ENCODE results near the gene NLK. TPM values are rescaled to one million over a fixed set of nuclear protein-coding genes. Genes with fewer than 3 reads are reported as not detected.

The NLK gene
- total and polyA plus RNA-seq, 2 donors (not counting 1 experiment from before 2014, with no cell fraction given), result 14.4 to 16.1 TPM

DNA sequence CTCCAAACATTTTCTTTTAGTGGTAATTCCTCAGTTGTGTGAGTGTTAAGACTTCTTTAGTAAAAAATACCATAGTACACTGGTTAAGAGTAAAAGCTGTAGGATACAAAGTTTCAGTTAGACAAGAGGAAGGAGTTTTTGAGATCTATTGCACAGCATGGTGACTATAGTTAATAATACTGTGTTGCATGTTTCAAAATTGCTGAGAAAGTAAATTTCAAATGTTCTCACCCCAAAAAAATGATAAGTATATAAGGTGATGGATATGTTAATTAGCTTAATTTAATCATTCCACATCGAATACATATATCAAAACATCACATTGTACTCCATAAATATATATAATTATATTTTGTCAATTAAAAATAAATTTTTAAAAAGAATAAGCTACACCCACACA, 22.0 kb upstream of the NLK start:
- Histone ChIP-seq H3K36me3 (ENCODE audit: control insufficient read depth, insufficient read depth, low read length) (no peaks in the 10 kb centered on the region), H3K27me3 (ENCODE audit: control insufficient read depth, insufficient read depth, low read length) (no peaks in the 10 kb centered on the region), H3K4me1 (ENCODE audit: control insufficient read depth, extremely low read depth, insufficient read depth, low read length) (no peaks in the 10 kb centered on the region), H2AFZ (ENCODE audit: low read length) (no peak overlapping the region), H3K9ac (ENCODE audit: insufficient read depth, low read length) (no peak overlapping the region), H3K79me2 (ENCODE audit: control insufficient read depth, insufficient read depth, low read length) (no peaks in the 10 kb centered on the region), H4K20me1 (ENCODE audit: control insufficient read depth, extremely low read depth, insufficient read depth, low read length) (no peaks in the 10 kb centered on the region), H3K27ac (ENCODE audit: insufficient read depth, low read length) (no peak overlapping the region), H3K9me3 (ENCODE audit: control insufficient read depth, insufficient read depth, low read depth, low read length) (no peaks in the 10 kb centered on the region), H3K4me2 (ENCODE audit: extremely low read depth, insufficient read depth, low read length) (no peak overlapping the region), H3K4me3 (replicated peaks in 1 of 4; ENCODE audit: control extremely low read depth in 1 of 4, insufficient read depth in 1 of 4, low read depth in 3 of 4, low read length in 4 of 4) (no peak overlapping the region)
- no peak for DNase-seq (ENCODE audit: low read depth in 2 of 2)
- TF ChIP-seq EZH2 (IDR thresholded peaks at IDR 0.05; ENCODE audit: low read length, missing control alignments), result no peak
- TF ChIP-seq, protein P1, sequence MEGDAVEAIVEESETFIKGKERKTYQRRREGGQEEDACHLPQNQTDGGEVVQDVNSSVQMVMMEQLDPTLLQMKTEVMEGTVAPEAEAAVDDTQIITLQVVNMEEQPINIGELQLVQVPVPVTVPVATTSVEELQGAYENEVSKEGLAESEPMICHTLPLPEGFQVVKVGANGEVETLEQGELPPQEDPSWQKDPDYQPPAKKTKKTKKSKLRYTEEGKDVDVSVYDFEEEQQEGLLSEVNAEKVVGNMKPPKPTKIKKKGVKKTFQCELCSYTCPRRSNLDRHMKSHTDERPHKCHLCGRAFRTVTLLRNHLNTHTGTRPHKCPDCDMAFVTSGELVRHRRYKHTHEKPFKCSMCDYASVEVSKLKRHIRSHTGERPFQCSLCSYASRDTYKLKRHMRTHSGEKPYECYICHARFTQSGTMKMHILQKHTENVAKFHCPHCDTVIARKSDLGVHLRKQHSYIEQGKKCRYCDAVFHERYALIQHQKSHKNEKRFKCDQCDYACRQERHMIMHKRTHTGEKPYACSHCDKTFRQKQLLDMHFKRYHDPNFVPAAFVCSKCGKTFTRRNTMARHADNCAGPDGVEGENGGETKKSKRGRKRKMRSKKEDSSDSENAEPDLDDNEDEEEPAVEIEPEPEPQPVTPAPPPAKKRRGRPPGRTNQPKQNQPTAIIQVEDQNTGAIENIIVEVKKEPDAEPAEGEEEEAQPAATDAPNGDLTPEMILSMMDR (conservative IDR thresholded peaks at IDR 0.05 in 1 of 2, IDR thresholded peaks at IDR 0.05 in 1 of 2; ENCODE audit: low read depth in 1 of 2, low read length in 2 of 2), result no peak

DNA sequence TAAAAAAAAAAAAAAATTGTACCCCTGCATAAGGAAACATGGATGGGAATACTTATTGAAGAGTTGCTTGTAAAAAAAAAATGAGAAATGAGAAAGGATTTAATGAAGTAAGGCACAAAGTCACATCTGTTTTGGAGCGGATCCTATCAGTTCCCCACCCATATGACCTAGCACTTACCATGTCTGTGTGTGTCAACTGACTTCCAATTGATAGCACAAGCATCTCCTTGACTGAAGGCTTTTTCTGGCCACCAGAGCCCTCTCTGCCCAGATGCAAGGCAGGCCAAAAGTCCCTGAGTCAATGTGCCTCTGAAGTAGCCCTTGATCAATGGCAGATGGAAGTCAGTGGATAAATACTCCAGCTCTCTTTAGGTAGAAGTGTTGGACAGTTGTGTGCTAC, 13.4 kb upstream of the NLK start:
- no peaks in the 10 kb centered on the region for H3K4me1 ChIP-seq (ENCODE audit: control insufficient read depth, extremely low read depth, insufficient read depth, low read length)
- H3K27ac ChIP-seq (ENCODE audit: insufficient read depth, low read length), result no peak overlapping the region
- no peak overlapping the region for H2AFZ ChIP-seq (ENCODE audit: low read length)
- no peaks in the 10 kb centered on the region for H4K20me1 ChIP-seq (ENCODE audit: control insufficient read depth, extremely low read depth, insufficient read depth, low read length)
- no peak overlapping the region for H3K4me2 ChIP-seq (ENCODE audit: extremely low read depth, insufficient read depth, low read length)
- no peaks in the 10 kb centered on the region for H3K27me3 ChIP-seq (ENCODE audit: control insufficient read depth, insufficient read depth, low read length)
- no peaks in the 10 kb centered on the region for H3K9me3 ChIP-seq (ENCODE audit: control insufficient read depth, insufficient read depth, low read depth, low read length)
- H3K36me3 ChIP-seq (ENCODE audit: control insufficient read depth, insufficient read depth, low read length), result no peaks in the 10 kb centered on the region
- no peak overlapping the region for H3K4me3 ChIP-seq (replicated peaks in 1 of 4; ENCODE audit: control extremely low read depth in 1 of 4, insufficient read depth in 1 of 4, low read depth in 3 of 4, low read length in 4 of 4)
- TF ChIP-seq, protein P1 (conservative IDR thresholded peaks at IDR 0.05 in 1 of 2, IDR thresholded peaks at IDR 0.05 in 1 of 2; ENCODE audit: low read depth in 1 of 2, low read length in 2 of 2), result no peak
- no peak for TF ChIP-seq EZH2 (IDR thresholded peaks at IDR 0.05; ENCODE audit: low read length, missing control alignments)
- H3K79me2 ChIP-seq (ENCODE audit: control insufficient read depth, insufficient read depth, low read length), result no peaks in the 10 kb centered on the region
- no peak overlapping the region for H3K9ac ChIP-seq (ENCODE audit: insufficient read depth, low read length)
- no peak for DNase-seq (ENCODE audit: low read depth in 2 of 2)

DNA sequence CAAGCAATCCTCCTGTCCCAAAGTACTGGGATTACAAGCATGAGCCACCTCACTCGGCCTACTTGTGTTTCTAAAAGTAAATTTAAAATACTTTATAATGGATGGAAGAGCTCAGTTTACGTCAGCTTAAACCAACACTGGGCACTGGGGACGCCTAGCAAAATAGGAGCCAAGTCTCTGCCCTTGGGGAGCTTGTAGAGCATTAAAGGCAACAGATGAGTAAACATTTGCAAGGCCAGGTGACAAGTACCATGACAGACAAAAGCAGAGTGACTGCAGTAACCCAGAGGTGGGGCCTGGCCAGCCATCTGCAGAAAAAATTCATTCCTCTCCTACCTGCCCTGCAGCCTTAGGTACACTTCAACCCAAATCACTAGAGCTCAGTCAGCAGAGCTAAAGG, 12.1 kb upstream of the NLK start:
- H3K27me3 ChIP-seq (ENCODE audit: control insufficient read depth, insufficient read depth, low read length), result no peaks in the 10 kb centered on the region
- no peaks in the 10 kb centered on the region for H3K36me3 ChIP-seq (ENCODE audit: control insufficient read depth, insufficient read depth, low read length)
- H3K4me2 ChIP-seq (ENCODE audit: extremely low read depth, insufficient read depth, low read length), result no peak overlapping the region
- TF ChIP-seq, protein P1 (conservative IDR thresholded peaks at IDR 0.05 in 1 of 2, IDR thresholded peaks at IDR 0.05 in 1 of 2; ENCODE audit: low read depth in 1 of 2, low read length in 2 of 2), result no peak
- TF ChIP-seq EZH2 (IDR thresholded peaks at IDR 0.05; ENCODE audit: low read length, missing control alignments), result no peak
- no peak overlapping the region for H3K9ac ChIP-seq (ENCODE audit: insufficient read depth, low read length)
- no peak overlapping the region for H2AFZ ChIP-seq (ENCODE audit: low read length)
- no peak overlapping the region for H3K27ac ChIP-seq (ENCODE audit: insufficient read depth, low read length)
- H3K79me2 ChIP-seq (ENCODE audit: control insufficient read depth, insufficient read depth, low read length), result no peaks in the 10 kb centered on the region
- DNase-seq (ENCODE audit: low read depth in 2 of 2), result no peak
- H4K20me1 ChIP-seq (ENCODE audit: control insufficient read depth, extremely low read depth, insufficient read depth, low read length), result no peaks in the 10 kb centered on the region
- H3K4me3 ChIP-seq (replicated peaks in 1 of 4; ENCODE audit: control extremely low read depth in 1 of 4, insufficient read depth in 1 of 4, low read depth in 3 of 4, low read length in 4 of 4), result no peak overlapping the region
- no peaks in the 10 kb centered on the region for H3K9me3 ChIP-seq (ENCODE audit: control insufficient read depth, insufficient read depth, low read depth, low read length)
- no peaks in the 10 kb centered on the region for H3K4me1 ChIP-seq (ENCODE audit: control insufficient read depth, extremely low read depth, insufficient read depth, low read length)

All from fibroblast of lung (primary cell).